CD4-positive, alpha-beta T cell (primary cell): ENCODE measurements around the gene RRH. TPM values are rescaled to one million over a fixed set of nuclear protein-coding genes. Genes with fewer than 3 reads are reported as not detected.

Experiments used
- ATAC-seq: fragments of 200-7000 bp; cut with Tn5 transposase; one replicate; pipeline ENCODE4 v1.10.0; 2022; ENCODE audit warnings: mild to moderate bottlenecking; ENCODE audit not compliant: poor library complexity
- CTCF ChIA-PET: fragments of 350-600 bp; sonication (Branson Sonifier 250); formaldehyde crosslinking; loops from one replicate; lab custom pipeline; 2021; ENCODE audit warnings: antibody characterized with exemption, inconsistent platforms; lab: Charles Lee
- POLR2A ChIA-PET: fragments of 350-600 bp; sonication (Branson Sonifier 250); formaldehyde crosslinking; loops from one replicate; lab custom pipeline; 2021; ENCODE audit warnings: antibody characterized with exemption, inconsistent platforms; lab: Charles Lee
- DNase-seq, 14 experiments: peaks; one replicate each; pipeline ENCODE4 v3.0.0-alpha.2; 2013 to 2020; ENCODE audit warnings: mixed read lengths in 2 of 14
- H3K27ac ChIP-seq, 2 donors: one replicate each; pipeline versions ENCODE4 v1.5.1 to v1.7.0; 2013; ENCODE audit warnings: low read length in 2 of 2, low read depth in 1 of 2, mild to moderate bottlenecking in 1 of 2
- H3K27me3 ChIP-seq, 2 experiments: 1 replicate in 1 of 2; 2 replicates in 1 of 2; pipeline versions ENCODE4 v1.6.1 to v1.7.0; 2013; ENCODE audit warnings: low read length in 2 of 2, control low read depth in 1 of 2, mild to moderate bottlenecking in 1 of 2, moderate library complexity in 1 of 2; ENCODE audit not compliant: insufficient read depth in 2 of 2, control insufficient read depth in 1 of 2
- H3K36me3 ChIP-seq: one replicate; pipeline ENCODE4 v1.6.1; 2013; ENCODE audit warnings: low read length, control low read depth; ENCODE audit not compliant: insufficient read depth
- H3K4me1 ChIP-seq: one replicate; pipeline ENCODE4 v1.6.1; 2013; ENCODE audit warnings: low read length, control low read depth; ENCODE audit not compliant: insufficient read depth
- H3K4me3 ChIP-seq: one replicate; pipeline ENCODE4 v1.5.1; 2013; ENCODE audit warnings: mild to moderate bottlenecking, low read length, moderate library complexity
- H3K9me3 ChIP-seq, 2 experiments: 1 replicate in 1 of 2; 2 replicates in 1 of 2; pipeline versions ENCODE4 v1.6.1 to v1.7.0; 2013; ENCODE audit warnings: low read length in 2 of 2, mild to moderate bottlenecking in 2 of 2, control low read depth in 1 of 2, moderate library complexity in 1 of 2; ENCODE audit not compliant: control insufficient read depth in 1 of 2, insufficient read depth in 1 of 2
- H3K27ac Mint-ChIP-seq: one replicate; pipeline ENCODE4 v1.8.0; 2020; ENCODE audit warnings: mixed read lengths
- H3K27me3 Mint-ChIP-seq: one replicate; pipeline ENCODE4 v1.8.0; 2021; ENCODE audit warnings: mixed read lengths
- H3K36me3 Mint-ChIP-seq: one replicate; pipeline ENCODE4 v1.8.0; 2021; ENCODE audit warnings: low read depth, mixed read lengths
- H3K4me1 Mint-ChIP-seq: one replicate; pipeline ENCODE4 v1.8.0; 2021; ENCODE audit warnings: low read depth, mixed read lengths
- H3K4me3 Mint-ChIP-seq: one replicate; pipeline ENCODE4 v1.8.0; 2020; ENCODE audit warnings: mild to moderate bottlenecking, mixed read lengths
- H3K9me3 Mint-ChIP-seq: one replicate; pipeline ENCODE4 v1.8.0; 2020; ENCODE audit warnings: mixed read lengths
- CTCF ChIP-seq: fragments of 200-600 bp; IDR thresholded peaks from one replicate; pipeline ENCODE4 v1.8.0; 2022; ENCODE audit warnings: antibody characterized with exemption, mild to moderate bottlenecking
- intact Hi-C, 2 experiments: fragments of 100-400 bp; cut with DNase I in 1 of 2; cut with micrococcal nuclease in 1 of 2; formaldehyde crosslinking; loops; one replicate each; pipeline versions ENCODE4 v1.15.1 to v1.9.0; 2023 to 2025; cut with DNase I, micrococcal nuclease
- total RNA-seq, 174 experiments: library from RNA in 2 of 174; stranded (reverse) in 2 of 174; gene quantifications; one replicate each; pipeline ENCODE4 v1.2.3 and lab custom pipeline; 2021 to 2026

RRH gene
- total RNA-seq, 2 experiments from 2014 or later = not detected

- Histone ChIP-seq H3K27me3 (no peaks in the 10 kb centered on the region), H3K4me1 (no peaks in the 10 kb centered on the region), H3K9me3 (no peaks in the 10 kb centered on the region), H3K27ac (no peak overlapping the region), H3K4me3 (no peak overlapping the region), H3K36me3 (no peaks in the 10 kb centered on the region)
- DNase-seq (no peak), ATAC-seq (no peak)
- Mint-ChIP-seq H3K4me3 (no peak overlapping the region), H3K36me3 (peaks cover 9% of the 10 kb centered on the region), H3K4me1 (no peaks in the 10 kb centered on the region), H3K27ac (no peak overlapping the region), H3K27me3 (no peaks in the 10 kb centered on the region), H3K9me3 (no peaks in the 10 kb centered on the region)
- no peak for TF ChIP-seq CTCF
- intact Hi-C loops = no loop called here
- POLR2A ChIA-PET = no interaction called here
- CTCF ChIA-PET = no interaction called here
Observed at GRCh38 chr4:109872065-109872464, 44.3 kb downstream of the RRH start.

- H3K4me3 Mint-ChIP-seq = no peak overlapping the region
- H3K4me3 ChIP-seq = no peak overlapping the region
- CTCF ChIA-PET = no interaction called here
- TF ChIP-seq CTCF = no peak
- peaks cover 9% of the 10 kb centered on the region for H3K36me3 Mint-ChIP-seq
- intact Hi-C loops = no loop called here
- H3K9me3 ChIP-seq = no peaks in the 10 kb centered on the region
- H3K4me1 Mint-ChIP-seq = no peaks in the 10 kb centered on the region
- no peak overlapping the region for H3K27ac Mint-ChIP-seq
- ATAC-seq (no peak), DNase-seq (no peak)
- H3K27me3 ChIP-seq = no peaks in the 10 kb centered on the region
- no peaks in the 10 kb centered on the region for H3K36me3 ChIP-seq
- no peaks in the 10 kb centered on the region for H3K27me3 Mint-ChIP-seq
- no peaks in the 10 kb centered on the region for H3K4me1 ChIP-seq
- POLR2A ChIA-PET = no interaction called here
- H3K27ac ChIP-seq = no peak overlapping the region
- no peaks in the 10 kb centered on the region for H3K9me3 Mint-ChIP-seq
Observed at GRCh38 chr4:109872950-109873656, 45.3 kb downstream of the RRH start.

GRCh38 chr4:109873791-109874514, 46.2 kb downstream of the RRH start:
- Histone ChIP-seq H3K9me3 (no peaks in the 10 kb centered on the region), H3K27me3 (no peaks in the 10 kb centered on the region), H3K36me3 (no peaks in the 10 kb centered on the region), H3K4me1 (no peaks in the 10 kb centered on the region), H3K27ac (no peak overlapping the region), H3K4me3 (no peak overlapping the region)
- H3K36me3 Mint-ChIP-seq = peaks cover 9% of the 10 kb centered on the region
- H3K27me3 Mint-ChIP-seq = no peaks in the 10 kb centered on the region
- TF ChIP-seq CTCF = no peak
- H3K4me3 Mint-ChIP-seq = no peak overlapping the region
- ChIA-PET POLR2A (no interaction called here), CTCF (no interaction called here)
- intact Hi-C loops = no loop called here
- H3K9me3 Mint-ChIP-seq = no peaks in the 10 kb centered on the region
- ATAC-seq (no peak), DNase-seq (no peak)
- H3K4me1 Mint-ChIP-seq = no peaks in the 10 kb centered on the region
- H3K27ac Mint-ChIP-seq = no peak overlapping the region
